ENCODE results near the gene PKNOX2. TPM values are rescaled to one million over a fixed set of nuclear protein-coding genes. Genes with fewer than 3 reads are reported as not detected.

Gene PKNOX2
- total and polyA plus RNA-seq, 2 of the 4 experiments (the other 2 are of a cell fraction), result 0.72 to 2.3 TPM

DNA sequence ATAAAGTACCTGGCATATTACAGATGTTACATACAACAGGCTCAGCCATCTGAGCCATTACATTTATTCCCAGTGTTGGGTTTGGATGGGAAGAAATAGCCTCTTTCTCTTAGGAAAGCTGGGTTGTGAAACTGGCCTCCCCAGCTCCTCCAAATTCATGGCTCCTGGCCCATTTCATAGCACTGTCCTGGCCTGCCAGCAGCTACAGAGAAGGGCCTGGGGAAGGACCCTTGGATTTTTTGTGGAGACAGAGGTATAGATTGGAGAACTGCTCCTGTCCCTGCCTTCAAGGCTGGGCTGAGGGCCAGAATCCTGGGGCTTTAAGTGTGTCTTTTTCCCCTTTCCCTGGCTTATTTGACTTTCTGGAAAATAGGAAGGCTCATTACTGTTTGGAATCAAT lies 18.0 kb downstream of the PKNOX2 start:
- ChIA-PET POLR2A (ENCODE audit: unreplicated experiment) (no interaction called here), CTCF (no interaction called here)
- DNase-seq (no peak), ATAC-seq (ENCODE audit: low read depth) (no peak)
- peaks cover 6% of the 10 kb centered on the region; the same call in 1 of the 2 replicates for H3K9me1 ChIP-seq (ENCODE audit: insufficient read depth, low read length)
- no peak overlapping the region for H2BK5ac ChIP-seq (ENCODE audit: low read depth, low read length, poor library complexity, severe bottlenecking)
- H3K79me1 ChIP-seq (ENCODE audit: low read depth in 1 of 2, low read length in 2 of 2), result 0 out of 4 replicates have a peak, but pooled peaks cover 0 to 4% of the 10 kb centered on the region in 2 experiments
- H3K9ac ChIP-seq (ENCODE audit: low read depth, low read length), result no peak overlapping the region
- no peak overlapping the region for H3K4ac ChIP-seq (ENCODE audit: low read depth, low read length)
- H3K14ac ChIP-seq (replicated peaks; ENCODE audit: low read depth, low read length), result no peak overlapping the region
- no peak overlapping the region for H2AK9ac ChIP-seq (replicated peaks; ENCODE audit: low read depth, low read length, poor library complexity)
- H4K91ac ChIP-seq (ENCODE audit: insufficient read depth, low read depth, low read length), result no peak overlapping the region
- H3K9me3 ChIP-seq (ENCODE audit: control insufficient read depth, insufficient read depth, low read length), result peaks cover 3% of the 10 kb centered on the region
- no peaks in the 10 kb centered on the region for H4K20me1 ChIP-seq (ENCODE audit: insufficient read depth, low read length)
- H3K56ac ChIP-seq (ENCODE audit: extremely low read depth, insufficient read depth, low read length), result no peak overlapping the region
- TF ChIP-seq BHLHE40 (IDR thresholded peaks at IDR 0.05; ENCODE audit: low read depth, low read length) (no peak), CEBPB (IDR thresholded peaks at IDR 0.05; ENCODE audit: low read depth, low read length) (no peak), NFE2L2 (IDR thresholded peaks at IDR 0.05; ENCODE audit: low read depth, low read length) (no peak), RCOR1 (IDR thresholded peaks at IDR 0.05; ENCODE audit: insufficient replicate concordance, low read length) (no peak), SMC3 (IDR thresholded peaks at IDR 0.05; ENCODE audit: low read depth, low read length) (no peak), CHD1 (IDR thresholded peaks at IDR 0.05; ENCODE audit: low read depth, low read length) (no peak), RAD21 (IDR thresholded peaks at IDR 0.05; ENCODE audit: low read length) (no peak), RFX5 (IDR thresholded peaks at IDR 0.05; ENCODE audit: low read depth, low read length) (no peak), FOS (IDR thresholded peaks at IDR 0.05; ENCODE audit: low read depth, low read length) (no peak)
- TF ChIP-seq, protein P1, sequence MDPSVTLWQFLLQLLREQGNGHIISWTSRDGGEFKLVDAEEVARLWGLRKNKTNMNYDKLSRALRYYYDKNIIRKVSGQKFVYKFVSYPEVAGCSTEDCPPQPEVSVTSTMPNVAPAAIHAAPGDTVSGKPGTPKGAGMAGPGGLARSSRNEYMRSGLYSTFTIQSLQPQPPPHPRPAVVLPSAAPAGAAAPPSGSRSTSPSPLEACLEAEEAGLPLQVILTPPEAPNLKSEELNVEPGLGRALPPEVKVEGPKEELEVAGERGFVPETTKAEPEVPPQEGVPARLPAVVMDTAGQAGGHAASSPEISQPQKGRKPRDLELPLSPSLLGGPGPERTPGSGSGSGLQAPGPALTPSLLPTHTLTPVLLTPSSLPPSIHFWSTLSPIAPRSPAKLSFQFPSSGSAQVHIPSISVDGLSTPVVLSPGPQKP (IDR thresholded peaks at IDR 0.05; ENCODE audit: borderline replicate concordance, low read depth, low read length), result no peak
- H2AFZ ChIP-seq (replicated peaks; ENCODE audit: low read length, poor library complexity), result no peak overlapping the region
- dilution Hi-C loops (cut with HindIII; ENCODE audit: low sequenced_read_pairs, unreplicated experiment) (no loop called here), in situ Hi-C loops (cut with MboI; ENCODE audit: low sequenced_read_pairs) (no loop called here), intact Hi-C loops (cut with micrococcal nuclease) (loop anchor here (5.0 kb wide), 1 partner anchor 35 kb away; no protein-coding TSS in a partner anchor)
- BruUV-seq (replicated peaks), result no TSS peak
- no peak overlapping the region for H2AK5ac ChIP-seq (ENCODE audit: low read depth, low read length)
- no peaks in the 10 kb centered on the region for H3K36me3 ChIP-seq (ENCODE audit: control insufficient read depth, insufficient read depth, low read length)
- H3K4me2 ChIP-seq (ENCODE audit: low read depth, low read length), result no peak overlapping the region
- H3K18ac ChIP-seq (ENCODE audit: low read depth, low read length), result no peak overlapping the region
- H4K8ac ChIP-seq (ENCODE audit: low read depth in 2 of 2, low read length in 2 of 2), result no peak overlapping the region
- H3K27ac ChIP-seq (ENCODE audit: insufficient read depth, low read length), result no peak overlapping the region
- H3K4me1 ChIP-seq (ENCODE audit: control insufficient read depth, insufficient read depth, low read length), result peaks cover 5% of the 10 kb centered on the region; the same call in 1 of the 2 replicates
- no peak overlapping the region for H2BK15ac ChIP-seq (ENCODE audit: low read depth, low read length)
- no peak overlapping the region for H3K4me3 ChIP-seq (ENCODE audit: insufficient read depth, low read depth, low read length)
- H2BK120ac ChIP-seq (ENCODE audit: low read depth, low read length), result no peak overlapping the region
- H3K23ac ChIP-seq (ENCODE audit: low read depth, low read length), result no peak overlapping the region
- no peak overlapping the region for H4K5ac ChIP-seq (ENCODE audit: low read depth, low read length)
- H3K27me3 ChIP-seq (ENCODE audit: control insufficient read depth, insufficient read depth, low read length), result peaks cover 2% of the 10 kb centered on the region; the same call in 1 of the 2 replicates
- no peak overlapping the region for H2BK20ac ChIP-seq (ENCODE audit: low read depth, low read length)

Measured in IMR-90 (cell line).